Spleen (tissue), 11 donors: ENCODE data around the gene LRPPRC. TPM values are rescaled to one million over a fixed set of nuclear protein-coding genes. Genes with fewer than 3 reads are reported as not detected.

Experiments used
- DNase-seq: peaks from one replicate; pipeline ENCODE4 v3.0.0-alpha.2; 2020
- H3K27ac ChIP-seq, 8 donors: fragments of 200-600 bp; sonication (generic) in 7 of 8; 1 replicate in 4 of 8; 2 replicates in 4 of 8; pipeline versions ENCODE4 v1.5.0 to v1.8.0; 2016 to 2021; ENCODE audit warnings: inconsistent platforms in 4 of 8, mild to moderate bottlenecking in 4 of 8, moderate library complexity in 1 of 8
- H3K27me3 ChIP-seq, 7 donors: fragments of 200-600 bp; sonication (generic) in 6 of 7; replicated peaks in 1 of 7; 1 replicate in 4 of 7; 2 replicates in 3 of 7; pipeline versions ENCODE4 v1.5.0 to v1.8.0; 2016 to 2021; ENCODE audit warnings: inconsistent platforms in 3 of 7, mild to moderate bottlenecking in 1 of 7
- H3K36me3 ChIP-seq, 6 donors: fragments of 200-600 bp; sonication (generic) in 5 of 6; 1 replicate in 4 of 6; 2 replicates in 2 of 6; pipeline versions ENCODE4 v1.5.0 to v1.8.0; 2016 to 2021; ENCODE audit warnings: inconsistent platforms in 2 of 6
- H3K4me1 ChIP-seq, 6 donors: fragments of 200-600 bp; sonication (generic) in 5 of 6; 1 replicate in 3 of 6; 2 replicates in 3 of 6; pipeline versions ENCODE4 v1.5.0 to v1.8.0; 2016 to 2021; ENCODE audit warnings: inconsistent platforms in 3 of 6
- H3K4me3 ChIP-seq, 8 donors: fragments of 200-600 bp; sonication (generic) in 7 of 8; 1 replicate in 4 of 8; 2 replicates in 4 of 8; pipeline versions ENCODE4 v1.5.0 to v1.8.0; 2016 to 2021; ENCODE audit warnings: inconsistent platforms in 4 of 8, mild to moderate bottlenecking in 4 of 8, moderate library complexity in 2 of 8
- H3K9me3 ChIP-seq, 8 donors: fragments of 200-600 bp; sonication (generic) in 7 of 8; 1 replicate in 4 of 8; 2 replicates in 4 of 8; pipeline versions ENCODE4 v1.5.0 to v1.8.0; 2016 to 2021; ENCODE audit warnings: inconsistent platforms in 4 of 8
- CTCF ChIP-seq, 11 experiments: fragments of 200-600 bp in 7 of 11; fragments of 450-650 bp in 4 of 11; sonication (generic) in 4 of 11; IDR thresholded peaks in 8 of 11; conservative IDR thresholded peaks in 3 of 11; 1 replicate in 7 of 11; 2 replicates in 4 of 11; pipeline versions ENCODE4 v1.4.0 to v1.8.0; 2016 to 2021; ENCODE audit warnings: antibody characterized with exemption in 11 of 11, inconsistent platforms in 4 of 11, mild to moderate bottlenecking in 1 of 11
- POLR2A ChIP-seq, 3 donors: fragments of 450-650 bp; IDR thresholded peaks; one replicate each; pipeline ENCODE4 v1.5.1; 2017; ENCODE audit warnings: antibody characterized with exemption in 3 of 3, mild to moderate bottlenecking in 1 of 3
- POLR2AphosphoS5 ChIP-seq, 3 donors: sonication (generic); formaldehyde crosslinking; IDR thresholded peaks; one replicate each; pipeline ENCODE4 v1.5.1; 2017; ENCODE audit warnings: antibody characterized with exemption in 3 of 3
- WGBS, 5 donors: extraction: QIAGEN DNeasy Blood & Tissue Kit in 3 of 5; methylation state at CpG; one replicate each; pipeline versions ENCODE4 v1.1.5 to v1.1.7; 2013 to 2018; 5-methylcytosine and 5-hydroxymethylcytosine counted together
- intact Hi-C: fragments of 100-400 bp; cut with DNase I; formaldehyde crosslinking; loops from one replicate; pipeline ENCODE4 v1.15.0; 2023; ENCODE audit warnings: low total_unique reads
- polyA plus RNA-seq, 3 donors: library from polyadenylated mRNA; stranded (reverse); fragments of 200-250 nt; gene quantifications; one replicate each; pipeline ENCODE4 v1.2.1, GENCODE V29; 2013
- total RNA-seq, 7 donors: library from RNA; depleted of rRNA in 3 of 7; stranded (reverse); fragments of >200 nt in 3 of 7; fragmentation: NEBNext Ultra II Directional in 4 of 7; extraction: Animal tissue kit (Norgen Biotek cat#: 25700) in 4 of 7; gene quantifications; one replicate each; pipeline versions ENCODE4 v1.1.0 to v1.2.1, GENCODE V29; 2016 to 2021
- donor health status: healthy with polysubstance abuse.
- donor health status: DM: no; HTN: no; CAD: no; lungs with moderate emphysema.
- donor health status: DM: no; HTN: no; CAD: no.
- donor health status: Bipolar disorder and iron deficiency.
- donor health status: healthy.
- donor health status: DM: no; HTN: no; CAD: no.
- donor health status: DM: yes; HTN: yes; CAD: no.

LRPPRC gene
- total and polyA plus RNA-seq, 10 donors, result 25.0 to 72.5 (median 57.1) TPM

- no peaks in the 10 kb centered on the region for H3K4me1 ChIP-seq
- intact Hi-C loops, result no loop called here
- TF ChIP-seq POLR2AphosphoS5 (IDR thresholded peaks at IDR 0.05), result no peak
- no peak for TF ChIP-seq CTCF (IDR thresholded peaks at IDR 0.05 in 8 of 11, conservative IDR thresholded peaks at IDR 0.05 in 3 of 11)
- no peak for TF ChIP-seq POLR2A (IDR thresholded peaks at IDR 0.05)
- H3K4me3 ChIP-seq, result no peak overlapping the region
- DNase-seq, result no peak
- no peaks in the 10 kb centered on the region for H3K9me3 ChIP-seq
- 81 to 93% (median 87%) methylated on average over 4 of the region's 4 CpGs for WGBS, 5 donors
- no peak overlapping the region for H3K27ac ChIP-seq
- H3K27me3 ChIP-seq, result no peaks in the 10 kb centered on the region
- H3K36me3 ChIP-seq, result peaks cover 0 to 100% (median 75%) of the 10 kb centered on the region in 6 donors
These were observed 104.9 kb downstream of the LRPPRC start for GRCh38 chr2:43890855-43891254.

GRCh38 chr2:43889416-43889815 lies 106.4 kb downstream of the LRPPRC start:
- Histone ChIP-seq H3K27me3 (no peaks in the 10 kb centered on the region), H3K9me3 (no peaks in the 10 kb centered on the region), H3K4me3 (no peak overlapping the region), H3K27ac (no peak overlapping the region), H3K36me3 (peaks cover 0 to 95% (median 67%) of the 10 kb centered on the region in 6 donors), H3K4me1 (no peaks in the 10 kb centered on the region)
- TF ChIP-seq POLR2AphosphoS5 (IDR thresholded peaks at IDR 0.05), result no peak
- no peak for TF ChIP-seq CTCF (IDR thresholded peaks at IDR 0.05 in 8 of 11, conservative IDR thresholded peaks at IDR 0.05 in 3 of 11)
- TF ChIP-seq POLR2A (IDR thresholded peaks at IDR 0.05), result no peak
- DNase-seq, result no peak
- intact Hi-C loops, result no loop called here
- 95 to 99% (median 99%) methylated on average over 4 of the region's 4 CpGs for WGBS, 5 donors

DNA sequence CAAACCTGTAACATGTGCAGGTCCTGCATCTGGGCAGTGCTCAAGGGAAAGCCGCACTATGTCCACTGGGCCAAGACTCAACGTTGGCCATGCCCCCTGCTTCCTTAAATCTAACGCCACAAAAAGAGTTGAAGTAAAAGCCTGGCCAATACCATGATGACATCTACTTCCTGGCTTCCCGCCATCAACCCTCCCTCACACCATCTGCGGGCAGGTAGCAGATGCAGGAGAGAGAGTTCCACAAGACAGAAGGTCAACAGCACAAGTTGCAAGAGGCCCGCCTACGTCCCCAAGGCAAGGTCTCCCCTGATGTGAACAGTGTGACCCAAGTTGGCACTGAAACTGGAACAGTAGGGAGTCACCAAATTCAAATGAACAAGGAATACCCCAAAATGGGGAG lies 108.6 kb downstream of the LRPPRC start:
- Histone ChIP-seq H3K36me3 (peaks cover 0 to 72% (median 48%) of the 10 kb centered on the region in 6 donors), H3K4me1 (no peaks in the 10 kb centered on the region), H3K27ac (no peak overlapping the region), H3K4me3 (no peak overlapping the region), H3K9me3 (no peaks in the 10 kb centered on the region), H3K27me3 (no peaks in the 10 kb centered on the region)
- intact Hi-C loops, result no loop called here
- TF ChIP-seq POLR2AphosphoS5 (IDR thresholded peaks at IDR 0.05), result no peak
- no peak for TF ChIP-seq CTCF (IDR thresholded peaks at IDR 0.05 in 8 of 11, conservative IDR thresholded peaks at IDR 0.05 in 3 of 11)
- TF ChIP-seq POLR2A (IDR thresholded peaks at IDR 0.05), result no peak
- 74 to 98% (median 87%) methylated on average over 7 of the region's 7 CpGs for WGBS, 5 donors
- DNase-seq, result no peak

GRCh38 chr2:43885132-43885632 lies 110.6 kb downstream of the LRPPRC start:
- TF ChIP-seq POLR2A (IDR thresholded peaks at IDR 0.05), result no peak
- TF ChIP-seq CTCF (IDR thresholded peaks at IDR 0.05 in 8 of 11, conservative IDR thresholded peaks at IDR 0.05 in 3 of 11), result no peak
- TF ChIP-seq POLR2AphosphoS5 (IDR thresholded peaks at IDR 0.05), result no peak
- no peak for DNase-seq
- Histone ChIP-seq H3K9me3 (no peaks in the 10 kb centered on the region), H3K4me3 (no peak overlapping the region), H3K4me1 (no peaks in the 10 kb centered on the region), H3K27ac (no peak overlapping the region), H3K27me3 (no peaks in the 10 kb centered on the region), H3K36me3 (peaks cover 0 to 52% (median 31%) of the 10 kb centered on the region in 6 donors)
- intact Hi-C loops, result no loop called here
- WGBS, 5 donors, result 86 to 95% (median 87%) methylated on average over 7 of the region's 7 CpGs
